HPDE6-E6E7 (cell line): ENCODE measurements around the gene NEU4.

Experiments used
- DNase-seq: peaks from one replicate; pipeline ENCODE4 v3.0.0; 2011; ENCODE audit warnings: missing footprints; ENCODE audit errors: extremely low spot score

The NEU4 gene

GRCh38 chr2:241863536-241863954 is 54.6 kb downstream of the NEU4 start:
- DNase-seq = no peak

GRCh38 chr2:241864168-241864849 is 55.3 kb downstream of the NEU4 start:
- DNase-seq = no peak

- DNase-seq = no peak
Measured at GRCh38 chr2:241864850-241865213, 55.8 kb downstream of the NEU4 start.

- DNase-seq = no peak
Measured at GRCh38 chr2:241865416-241865956, 56.5 kb downstream of the NEU4 start.

- no peak for DNase-seq
Measured at GRCh38 chr2:241865957-241866789, 57.2 kb downstream of the NEU4 start.
